ENCODE results near the gene PI4KA.

DNA sequence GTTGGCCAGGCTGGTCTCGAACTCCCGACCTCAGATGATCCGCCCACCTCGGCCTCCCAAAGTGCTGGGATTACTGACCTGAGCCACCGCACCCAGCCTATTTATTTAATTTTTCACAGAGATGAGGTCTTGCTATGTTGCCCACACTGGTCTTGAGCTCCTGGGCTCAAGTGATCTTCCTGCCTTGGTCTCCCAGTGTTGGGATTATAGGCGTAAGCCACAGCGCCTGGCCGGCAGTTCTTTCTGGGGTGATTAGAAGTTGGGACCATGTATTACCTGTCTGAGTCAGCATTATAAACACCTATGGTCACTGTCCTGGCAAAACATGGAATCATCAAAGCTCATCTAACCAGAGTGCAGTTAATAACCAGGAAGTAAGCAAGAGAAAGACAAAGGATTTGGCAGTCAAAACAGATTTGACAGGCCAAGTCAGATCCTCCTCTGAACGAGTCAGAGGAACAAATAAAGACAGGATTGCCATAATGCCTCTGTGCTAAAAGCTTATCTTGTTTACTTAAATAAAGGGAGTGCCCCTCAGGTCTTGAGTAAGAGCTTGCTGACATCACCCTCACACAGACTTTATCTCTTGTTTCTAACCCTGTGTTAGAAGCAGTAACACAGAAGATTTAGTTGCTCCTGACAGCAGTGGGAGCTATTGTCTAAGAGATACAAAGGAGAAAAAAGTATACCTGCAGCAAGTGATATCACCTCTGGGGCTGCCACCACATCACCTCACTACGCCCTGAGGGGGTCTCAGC lies 81.0 kb downstream of the PI4KA start:
- TF ChIP-seq EZH2phosphoT487 (IDR thresholded peaks at IDR 0.05; ENCODE audit: low read depth), result no peak
- TF ChIP-seq, protein P1, sequence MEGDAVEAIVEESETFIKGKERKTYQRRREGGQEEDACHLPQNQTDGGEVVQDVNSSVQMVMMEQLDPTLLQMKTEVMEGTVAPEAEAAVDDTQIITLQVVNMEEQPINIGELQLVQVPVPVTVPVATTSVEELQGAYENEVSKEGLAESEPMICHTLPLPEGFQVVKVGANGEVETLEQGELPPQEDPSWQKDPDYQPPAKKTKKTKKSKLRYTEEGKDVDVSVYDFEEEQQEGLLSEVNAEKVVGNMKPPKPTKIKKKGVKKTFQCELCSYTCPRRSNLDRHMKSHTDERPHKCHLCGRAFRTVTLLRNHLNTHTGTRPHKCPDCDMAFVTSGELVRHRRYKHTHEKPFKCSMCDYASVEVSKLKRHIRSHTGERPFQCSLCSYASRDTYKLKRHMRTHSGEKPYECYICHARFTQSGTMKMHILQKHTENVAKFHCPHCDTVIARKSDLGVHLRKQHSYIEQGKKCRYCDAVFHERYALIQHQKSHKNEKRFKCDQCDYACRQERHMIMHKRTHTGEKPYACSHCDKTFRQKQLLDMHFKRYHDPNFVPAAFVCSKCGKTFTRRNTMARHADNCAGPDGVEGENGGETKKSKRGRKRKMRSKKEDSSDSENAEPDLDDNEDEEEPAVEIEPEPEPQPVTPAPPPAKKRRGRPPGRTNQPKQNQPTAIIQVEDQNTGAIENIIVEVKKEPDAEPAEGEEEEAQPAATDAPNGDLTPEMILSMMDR (IDR thresholded peaks at IDR 0.05; ENCODE audit: low read depth, low read length), result no peak
